ENCODE results near the gene NCS1.

NCS1 gene

DNA sequence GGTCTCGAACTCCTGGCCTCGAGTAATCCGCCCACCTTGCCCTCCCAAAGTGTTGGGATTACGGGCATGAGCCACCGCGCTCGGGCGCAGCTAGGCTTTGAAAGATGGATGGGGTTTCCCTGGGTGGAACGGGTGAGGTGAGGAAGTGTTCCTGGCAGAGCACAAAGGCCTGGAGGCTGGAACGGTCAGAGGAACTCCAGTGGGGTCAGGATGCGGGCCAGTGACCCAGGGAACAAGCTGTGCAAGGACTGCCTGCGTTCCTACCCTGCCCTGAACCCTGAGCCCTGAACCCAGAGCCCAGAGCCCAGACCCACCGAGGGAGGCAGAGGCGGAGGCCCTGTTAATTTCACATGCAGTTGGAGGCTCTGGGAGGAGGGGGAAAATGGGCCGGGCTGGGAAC, 23.4 kb downstream of the NCS1 start:
- H3K79me2 ChIP-seq (ENCODE audit: low read length): no peaks in the 10 kb centered on the region

DNA sequence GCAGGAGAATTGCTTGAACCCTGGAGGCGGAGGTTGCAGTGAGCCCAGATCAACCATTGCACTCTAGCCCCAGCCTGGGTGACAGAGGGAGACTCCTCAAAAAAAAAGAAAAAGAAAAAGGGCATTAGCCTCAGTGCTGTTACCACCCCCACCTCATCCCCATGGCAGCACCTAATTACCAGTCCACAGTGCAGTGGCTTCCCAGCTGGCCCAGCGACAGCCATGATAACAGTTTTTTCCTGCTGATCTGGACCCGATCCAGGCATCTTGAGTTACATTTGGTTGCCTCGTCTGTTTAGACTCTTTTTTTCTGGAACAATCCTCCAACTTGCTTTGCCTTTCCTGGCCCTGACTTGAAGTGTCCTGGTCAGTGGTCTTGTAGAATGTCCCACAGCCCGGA, 24.4 kb downstream of the NCS1 start:
- Histone ChIP-seq H3K27me3 (ENCODE audit: low read depth, low read length) (no peaks in the 10 kb centered on the region), H3K36me3 (replicated peaks; ENCODE audit: low read depth, low read length) (no peaks in the 10 kb centered on the region), H3K9me3 (ENCODE audit: insufficient read depth, low read length) (no peaks in the 10 kb centered on the region), H3K4me1 (ENCODE audit: low read length) (peaks cover 3% of the 10 kb centered on the region; the same call in 1 of the 2 replicates), H3K79me2 (ENCODE audit: low read length) (no peaks in the 10 kb centered on the region), H3K4me3 (ENCODE audit: low read length) (no peak overlapping the region), H3K4me2 (ENCODE audit: low read length) (no peak overlapping the region), H4K20me1 (ENCODE audit: insufficient read depth, low read length) (no peaks in the 10 kb centered on the region), H3K27ac (ENCODE audit: low read length) (no peak overlapping the region), H2AFZ (ENCODE audit: low read depth, low read length) (no peak overlapping the region), H3K9ac (ENCODE audit: low read length) (no peak overlapping the region)
- TF ChIP-seq, protein P1, sequence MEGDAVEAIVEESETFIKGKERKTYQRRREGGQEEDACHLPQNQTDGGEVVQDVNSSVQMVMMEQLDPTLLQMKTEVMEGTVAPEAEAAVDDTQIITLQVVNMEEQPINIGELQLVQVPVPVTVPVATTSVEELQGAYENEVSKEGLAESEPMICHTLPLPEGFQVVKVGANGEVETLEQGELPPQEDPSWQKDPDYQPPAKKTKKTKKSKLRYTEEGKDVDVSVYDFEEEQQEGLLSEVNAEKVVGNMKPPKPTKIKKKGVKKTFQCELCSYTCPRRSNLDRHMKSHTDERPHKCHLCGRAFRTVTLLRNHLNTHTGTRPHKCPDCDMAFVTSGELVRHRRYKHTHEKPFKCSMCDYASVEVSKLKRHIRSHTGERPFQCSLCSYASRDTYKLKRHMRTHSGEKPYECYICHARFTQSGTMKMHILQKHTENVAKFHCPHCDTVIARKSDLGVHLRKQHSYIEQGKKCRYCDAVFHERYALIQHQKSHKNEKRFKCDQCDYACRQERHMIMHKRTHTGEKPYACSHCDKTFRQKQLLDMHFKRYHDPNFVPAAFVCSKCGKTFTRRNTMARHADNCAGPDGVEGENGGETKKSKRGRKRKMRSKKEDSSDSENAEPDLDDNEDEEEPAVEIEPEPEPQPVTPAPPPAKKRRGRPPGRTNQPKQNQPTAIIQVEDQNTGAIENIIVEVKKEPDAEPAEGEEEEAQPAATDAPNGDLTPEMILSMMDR (IDR thresholded peaks at IDR 0.05; ENCODE audit: low read depth, low read length): no peak
- no peak for TF ChIP-seq EZH2phosphoT487 (IDR thresholded peaks at IDR 0.05; ENCODE audit: low read depth)

More for the DNA sequence above, 23.4 kb downstream of the NCS1 start:
- H3K4me2 ChIP-seq (ENCODE audit: low read length): no peak overlapping the region
- no peaks in the 10 kb centered on the region for H3K27me3 ChIP-seq (ENCODE audit: low read depth, low read length)
- H2AFZ ChIP-seq (ENCODE audit: low read depth, low read length): no peak overlapping the region
- no peaks in the 10 kb centered on the region for H4K20me1 ChIP-seq (ENCODE audit: insufficient read depth, low read length)
- H3K36me3 ChIP-seq (replicated peaks; ENCODE audit: low read depth, low read length): no peaks in the 10 kb centered on the region
- H3K4me1 ChIP-seq (ENCODE audit: low read length): peaks cover 3% of the 10 kb centered on the region; the same call in 1 of the 2 replicates
- no peak overlapping the region for H3K27ac ChIP-seq (ENCODE audit: low read length)
- H3K9ac ChIP-seq (ENCODE audit: low read length): no peak overlapping the region
- no peak for TF ChIP-seq EZH2phosphoT487 (IDR thresholded peaks at IDR 0.05; ENCODE audit: low read depth)
- TF ChIP-seq, protein P1 (IDR thresholded peaks at IDR 0.05; ENCODE audit: low read depth, low read length): no peak
- no peaks in the 10 kb centered on the region for H3K9me3 ChIP-seq (ENCODE audit: insufficient read depth, low read length)
- H3K4me3 ChIP-seq (ENCODE audit: low read length): no peak overlapping the region

DNA sequence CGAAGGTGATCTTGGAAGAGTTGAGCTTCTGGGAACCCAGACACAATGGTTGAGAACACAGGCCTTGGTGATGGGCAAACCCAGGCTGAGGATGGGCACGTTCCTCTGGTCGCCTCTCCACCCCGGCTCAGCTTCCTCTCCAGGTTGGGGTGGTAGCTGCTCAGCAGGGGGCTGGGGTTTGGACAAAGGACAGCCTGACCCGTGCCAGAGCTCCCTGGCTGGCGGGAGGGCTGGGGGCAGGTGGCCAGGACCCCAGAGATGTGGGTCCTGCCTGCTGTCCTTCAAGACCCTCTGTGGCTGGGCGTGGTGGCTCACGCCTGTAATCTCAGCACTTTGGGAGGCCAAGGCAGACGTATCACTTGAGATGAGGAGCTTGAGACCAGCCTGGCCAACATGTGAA, 25.2 kb downstream of the NCS1 start:
- no peak overlapping the region for H3K9ac ChIP-seq (ENCODE audit: low read length)
- no peaks in the 10 kb centered on the region for H3K27me3 ChIP-seq (ENCODE audit: low read depth, low read length)
- no peak overlapping the region for H3K27ac ChIP-seq (ENCODE audit: low read length)
- H3K4me2 ChIP-seq (ENCODE audit: low read length): no peak overlapping the region
- no peaks in the 10 kb centered on the region for H4K20me1 ChIP-seq (ENCODE audit: insufficient read depth, low read length)
- H3K4me1 ChIP-seq (ENCODE audit: low read length): peaks cover 3% of the 10 kb centered on the region; the same call in 1 of the 2 replicates
- TF ChIP-seq, protein P1 (IDR thresholded peaks at IDR 0.05; ENCODE audit: low read depth, low read length): no peak
- no peak for TF ChIP-seq EZH2phosphoT487 (IDR thresholded peaks at IDR 0.05; ENCODE audit: low read depth)
- no peak overlapping the region for H3K4me3 ChIP-seq (ENCODE audit: low read length)
- H3K36me3 ChIP-seq (replicated peaks; ENCODE audit: low read depth, low read length): no peaks in the 10 kb centered on the region
- H3K9me3 ChIP-seq (ENCODE audit: insufficient read depth, low read length): no peaks in the 10 kb centered on the region
- H3K79me2 ChIP-seq (ENCODE audit: low read length): no peaks in the 10 kb centered on the region
- H2AFZ ChIP-seq (ENCODE audit: low read depth, low read length): no peak overlapping the region

DNA sequence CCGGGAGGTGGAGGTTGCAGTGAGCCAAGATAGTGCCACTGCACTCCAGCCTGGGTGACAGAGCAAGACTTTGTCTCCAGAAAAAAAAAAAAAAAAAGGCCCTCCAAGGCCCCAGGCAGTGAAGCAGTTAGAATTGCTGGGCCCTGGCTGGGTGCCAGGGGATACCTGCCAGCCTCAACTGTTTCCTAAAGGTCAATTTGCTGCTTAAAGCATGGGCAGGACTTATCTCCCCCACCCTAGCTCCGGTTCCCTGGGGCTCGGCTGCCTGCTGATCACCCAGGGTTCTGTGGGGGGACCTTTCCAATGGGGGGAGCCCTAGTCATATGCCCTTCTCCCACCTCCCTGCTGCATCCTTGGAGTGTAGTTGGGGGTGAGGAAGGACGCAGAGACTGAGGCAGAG, 25.7 kb downstream of the NCS1 start:
- Histone ChIP-seq H3K27me3 (ENCODE audit: low read depth, low read length) (no peaks in the 10 kb centered on the region), H3K27ac (ENCODE audit: low read length) (no peak overlapping the region), H3K79me2 (ENCODE audit: low read length) (no peaks in the 10 kb centered on the region), H3K36me3 (replicated peaks; ENCODE audit: low read depth, low read length) (no peaks in the 10 kb centered on the region), H3K9me3 (ENCODE audit: insufficient read depth, low read length) (no peaks in the 10 kb centered on the region), H3K9ac (ENCODE audit: low read length) (no peak overlapping the region), H4K20me1 (ENCODE audit: insufficient read depth, low read length) (no peaks in the 10 kb centered on the region), H3K4me1 (ENCODE audit: low read length) (no peaks in the 10 kb centered on the region), H3K4me3 (ENCODE audit: low read length) (no peak overlapping the region), H3K4me2 (ENCODE audit: low read length) (no peak overlapping the region), H2AFZ (ENCODE audit: low read depth, low read length) (no peak overlapping the region)
- TF ChIP-seq EZH2phosphoT487 (IDR thresholded peaks at IDR 0.05; ENCODE audit: low read depth): no peak
- TF ChIP-seq, protein P1 (IDR thresholded peaks at IDR 0.05; ENCODE audit: low read depth, low read length): no peak
